ENCODE measurements around the gene RHOJ.

- TF ChIP-seq CTCF (IDR thresholded peaks at IDR 0.05) (no peak), EP300 (IDR thresholded peaks at IDR 0.05) (no peak), POLR2A (IDR thresholded peaks at IDR 0.05) (no peak)
Measured at GRCh38 chr14:63180011-63180410, 24.2 kb upstream of the RHOJ start.
